K562 (cell line): ENCODE data around the gene TNPO3.

Experiments used
- CTCF ChIP-seq, 3 experiments: IDR thresholded peaks in 2 of 3; conservative IDR thresholded peaks in 1 of 3; 2 replicates each; pipeline ENCODE4 v1.5.1; 2011 to 2012; ENCODE audit warnings: low read length in 3 of 3, mild to moderate bottlenecking in 3 of 3, control low read depth in 2 of 3, improper control_type of control experiment in 1 of 3, inconsistent platforms in 1 of 3, low read depth in 1 of 3, mixed read lengths in 1 of 3, moderate library complexity in 1 of 3; ENCODE audit not compliant: insufficient read depth in 2 of 3
- HNRNPUL1 ChIP-seq: fragments of 200-400 bp; formaldehyde crosslinking; IDR thresholded peaks from 2 replicates; pipeline ENCODE4 v1.6.1; 2017; ENCODE audit warnings: low read length
- JUN ChIP-seq, 2 experiments: sonication (generic) in 1 of 2; formaldehyde crosslinking in 1 of 2; IDR thresholded peaks; 2 replicates each; pipeline versions ENCODE4 v1.6.1 to v1.8.0; 2012 to 2022; ENCODE audit warnings: borderline replicate concordance in 2 of 2, mild to moderate bottlenecking in 2 of 2, improper control_type of control experiment in 1 of 2, low read depth in 1 of 2, low read length in 1 of 2, missing genetic modification reagents in 1 of 2
- MAX ChIP-seq: sonication (generic); formaldehyde crosslinking; IDR thresholded peaks from 2 replicates; pipeline ENCODE4 v1.9.0; 2022; ENCODE audit warnings: mild to moderate bottlenecking, missing genetic modification reagents
- RFX5 ChIP-seq: IDR thresholded peaks from 2 replicates; pipeline ENCODE4 v1.6.1; 2011; ENCODE audit warnings: low read depth, mild to moderate bottlenecking, improper control_type of control experiment, low read length
- TARDBP ChIP-seq: fragments of 450-650 bp; IDR thresholded peaks from 2 replicates; pipeline ENCODE4 v1.6.1; 2016
- YY1 ChIP-seq, 3 experiments: IDR thresholded peaks; 2 replicates each; pipeline ENCODE4 v1.6.1; 2011; ENCODE audit warnings: low read length in 2 of 3, mild to moderate bottlenecking in 2 of 3, moderate library complexity in 2 of 3, borderline replicate concordance in 1 of 3, control low read depth in 1 of 3, low read depth in 1 of 3; ENCODE audit not compliant: insufficient read depth in 3 of 3, insufficient replicate concordance in 2 of 3, control insufficient read depth in 1 of 3, insufficient read length in 1 of 3; ENCODE audit errors: extremely low read depth in 1 of 3
- ZNF3 ChIP-seq: fragments of 250-450 bp; sonication (Bioruptor Pico); IDR thresholded peaks from 2 replicates; pipeline ENCODE4 v1.5.0; 2021; ENCODE audit warnings: mild to moderate bottlenecking, moderate library complexity
- ZNF639 ChIP-seq, 2 experiments: fragments of 200-800 bp in 1 of 2; sonication (Bioruptor generic) in 1 of 2; sonication (generic) in 1 of 2; formaldehyde crosslinking in 1 of 2; IDR thresholded peaks in 1 of 2; conservative IDR thresholded peaks in 1 of 2; 2 replicates each; pipeline versions ENCODE4 v1.5.0 to v1.6.1; 2016 to 2020; ENCODE audit warnings: missing compliant biosample characterization in 1 of 2, missing genetic modification characterization in 1 of 2, missing genetic modification reagents in 1 of 2
- ZNF76 ChIP-seq: fragments of 250-450 bp; sonication (Bioruptor Pico); IDR thresholded peaks from 2 replicates; pipeline ENCODE4 v1.4.0; 2020; ENCODE audit warnings: mild to moderate bottlenecking, moderate library complexity, borderline replicate concordance

GRCh38 chr7:128928882-128929788 lies 125.8 kb downstream of the TNPO3 start:
- TF ChIP-seq RFX5: no peak
- TF ChIP-seq TARDBP: no peak
- no peak for TF ChIP-seq HNRNPUL1
- TF ChIP-seq CTCF (IDR thresholded peaks at IDR 0.05 in 2 of 3, conservative IDR thresholded peaks at IDR 0.05 in 1 of 3; ENCODE audit: insufficient read depth in 2 of 3, low read depth in 1 of 3, low read length in 3 of 3): no peak
- TF ChIP-seq YY1 (IDR thresholded peaks at IDR 0.05; ENCODE audit: borderline replicate concordance in 1 of 3, control insufficient read depth in 1 of 3, extremely low read depth in 1 of 3, insufficient read depth in 3 of 3, insufficient read length in 1 of 3, insufficient replicate concordance in 2 of 3, low read depth in 1 of 3, low read length in 2 of 3): no peak
- TF ChIP-seq ZNF76 (CRISPR knock-in tag): no peak
- TF ChIP-seq MAX: no peak
- TF ChIP-seq ZNF639 (CRISPR knock-in tag; conservative IDR thresholded peaks at IDR 0.05 in 1 of 2, IDR thresholded peaks at IDR 0.05 in 1 of 2): no peak
- TF ChIP-seq ZNF3: no peak
- TF ChIP-seq JUN (IDR thresholded peaks at IDR 0.05; ENCODE audit: borderline replicate concordance, low read depth, low read length): no peak
- no peak for TF ChIP-seq JUN (CRISPR knock-in tag; IDR thresholded peaks at IDR 0.05; ENCODE audit: borderline replicate concordance)
